HG03439 (cell line): ENCODE data around the gene GLCE.

Experiments used
- ATAC-seq: cut with Tn5 transposase; IDR thresholded peaks from one replicate; pipeline ENCODE4 v1.9.1; 2021; ENCODE audit warnings: mild to moderate bottlenecking, moderate library complexity; ENCODE audit not compliant: unreplicated experiment

GLCE gene

DNA sequence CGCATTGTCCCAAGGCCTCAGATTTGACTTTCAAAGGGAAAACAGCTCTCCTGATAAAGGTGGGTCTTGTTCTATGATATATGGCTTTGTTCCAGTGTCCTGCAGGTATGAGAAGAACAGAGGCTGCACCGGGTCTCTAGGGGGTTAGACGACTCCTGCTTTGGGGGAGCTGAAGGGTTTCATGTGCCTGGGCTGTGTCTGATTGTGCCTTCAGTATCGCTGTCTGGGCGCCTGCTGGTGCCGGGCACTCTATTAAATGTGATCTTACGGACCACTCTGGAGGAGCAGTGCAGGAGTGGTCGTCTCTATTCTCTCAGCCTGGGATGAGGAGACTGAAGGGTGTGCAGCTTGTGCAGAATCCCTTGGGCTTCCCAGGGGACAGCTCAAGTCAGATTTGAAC lies 154.3 kb downstream of the GLCE start:
- no peak for ATAC-seq

DNA sequence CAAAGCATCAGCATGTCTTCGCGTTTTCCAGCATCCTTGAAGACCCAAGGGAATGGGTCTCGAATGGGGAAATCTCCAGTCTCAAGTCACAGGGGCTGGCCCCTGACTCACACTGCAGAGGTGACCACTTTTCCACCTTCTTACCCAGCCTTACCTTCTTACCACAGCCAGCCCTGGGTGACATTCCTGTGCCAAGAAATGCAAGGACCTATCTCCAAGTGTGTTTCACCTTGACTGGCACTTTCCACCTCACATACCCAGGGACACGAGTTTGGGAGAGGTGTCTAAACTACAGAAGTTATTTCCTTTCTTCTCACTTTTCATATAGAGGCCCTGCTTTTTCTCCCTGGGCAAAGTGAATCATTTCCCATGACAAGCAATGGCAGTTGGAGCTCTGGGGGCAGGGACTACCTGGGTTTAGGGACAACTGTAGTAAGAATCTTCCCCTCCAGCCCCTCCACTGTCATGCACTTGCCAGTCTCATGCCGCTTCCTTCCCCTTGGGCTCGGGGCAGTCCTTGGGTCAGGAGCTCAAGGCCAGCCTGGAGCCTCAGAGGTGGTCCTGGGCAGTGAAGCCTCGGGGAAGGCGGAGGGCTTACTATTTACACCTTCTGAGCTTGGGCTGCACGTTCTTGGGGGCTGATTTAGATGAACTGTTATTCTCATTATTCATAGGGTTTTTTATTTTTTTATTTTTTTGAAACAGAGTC lies 155.1 kb downstream of the GLCE start:
- no peak for ATAC-seq

DNA sequence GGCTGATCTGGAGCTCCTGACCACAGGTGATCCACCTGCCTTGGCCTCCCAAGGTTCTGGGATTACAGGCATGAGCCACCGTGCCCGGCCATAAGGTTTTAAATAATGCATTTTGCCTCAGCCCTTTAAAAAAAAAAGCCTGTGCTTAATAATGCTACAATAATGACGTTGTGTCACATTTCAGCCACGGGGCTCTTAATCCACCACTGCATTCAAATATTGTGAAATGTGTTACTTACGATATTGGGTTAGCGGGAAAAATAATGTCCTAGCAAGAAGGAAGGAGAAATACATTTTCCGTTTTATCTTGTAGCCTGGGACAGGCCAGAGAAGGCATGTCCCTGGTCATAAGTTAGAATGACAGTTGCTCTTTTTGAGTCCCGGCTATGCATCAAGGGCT lies 155.9 kb downstream of the GLCE start:
- ATAC-seq = no peak

DNA sequence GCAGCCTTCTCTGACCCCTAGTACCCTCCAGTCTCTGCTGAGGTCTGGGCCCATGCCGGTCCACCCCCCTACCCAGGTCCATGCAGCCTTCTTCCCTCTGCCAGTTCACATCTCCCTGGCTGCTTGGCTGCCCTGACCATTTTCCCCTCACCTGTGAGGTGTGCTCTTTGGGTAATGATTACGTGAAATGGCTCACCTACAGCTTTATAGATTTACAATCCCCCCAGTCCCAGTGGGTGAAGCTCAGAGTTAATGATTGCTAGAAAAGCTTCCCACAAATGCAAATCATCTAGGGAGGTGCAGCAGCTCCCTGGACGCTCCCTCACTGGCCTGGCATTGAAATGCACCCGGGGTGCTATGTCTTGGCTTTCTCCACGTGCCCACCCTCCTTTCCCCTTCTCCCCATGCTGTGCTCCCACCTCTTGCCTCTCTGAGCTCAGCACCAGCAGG lies 157.0 kb downstream of the GLCE start:
- ATAC-seq = no peak

DNA sequence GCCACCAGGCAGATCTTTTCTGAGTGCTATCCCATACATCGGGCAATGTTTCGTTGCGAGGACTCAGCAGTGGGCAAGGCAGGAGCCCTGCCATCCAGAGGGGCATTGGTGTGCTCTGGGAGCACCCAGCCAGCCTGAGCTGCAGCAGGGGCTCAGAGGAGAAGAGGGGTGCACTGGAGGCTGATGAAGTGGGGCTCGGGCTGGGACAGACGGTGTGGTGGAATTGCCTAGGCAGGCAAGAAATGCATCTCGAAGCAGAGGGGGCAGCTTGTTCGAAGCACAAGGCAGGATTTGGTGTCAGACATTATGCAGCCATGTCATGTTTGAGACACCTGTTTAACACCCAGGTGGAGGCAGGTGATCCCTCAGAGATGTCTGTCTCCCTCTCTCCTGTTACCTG lies 157.6 kb downstream of the GLCE start:
- no peak for ATAC-seq

DNA sequence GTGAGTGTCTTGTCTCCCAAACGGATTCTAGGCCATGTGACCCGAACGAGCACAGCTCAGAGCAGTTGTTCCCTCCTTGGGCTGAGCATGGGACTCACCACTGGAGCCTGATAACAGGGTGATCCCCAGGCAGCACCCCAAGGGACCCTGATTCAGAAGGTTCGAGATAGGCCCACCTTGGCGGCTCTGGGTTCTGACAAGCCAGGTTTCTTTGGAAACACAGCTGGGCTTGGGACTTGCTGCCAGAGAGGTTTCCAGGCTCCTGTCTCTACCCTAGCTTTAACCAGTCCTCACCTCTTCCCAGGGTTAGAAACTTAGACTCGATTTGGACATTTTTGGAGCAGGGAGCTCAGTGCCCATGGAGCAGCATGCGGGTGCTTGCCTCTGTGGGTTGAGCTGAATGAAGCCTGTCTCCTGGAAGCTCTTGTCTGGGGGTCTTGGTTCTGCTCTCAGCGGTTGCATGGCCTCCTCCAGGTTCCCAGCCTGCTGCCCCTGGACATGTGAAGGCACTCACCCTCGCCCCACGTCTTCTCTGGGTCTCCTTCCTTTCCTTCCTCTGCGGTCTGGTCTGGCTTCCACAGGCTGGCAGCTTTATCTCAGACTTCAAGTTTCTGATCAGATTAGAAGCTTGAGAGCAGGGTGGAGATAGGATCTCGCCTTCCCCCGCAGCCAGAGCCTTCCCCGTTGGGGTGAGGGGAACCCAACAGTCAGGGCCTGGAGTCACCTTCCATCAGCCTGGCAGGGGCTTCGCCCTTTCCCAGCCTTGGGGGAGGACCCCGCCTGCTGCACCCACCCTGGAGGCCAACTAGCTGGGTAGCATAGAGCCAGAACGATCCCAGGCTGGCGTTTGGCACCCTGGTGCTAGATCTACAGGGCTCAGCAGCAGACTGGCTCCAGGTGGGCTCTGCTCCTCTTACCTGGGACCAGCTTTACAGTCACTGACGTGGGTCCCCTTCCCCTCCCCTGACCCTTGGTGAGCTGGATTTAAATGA lies 159.2 kb downstream of the GLCE start:
- ATAC-seq = no peak

DNA sequence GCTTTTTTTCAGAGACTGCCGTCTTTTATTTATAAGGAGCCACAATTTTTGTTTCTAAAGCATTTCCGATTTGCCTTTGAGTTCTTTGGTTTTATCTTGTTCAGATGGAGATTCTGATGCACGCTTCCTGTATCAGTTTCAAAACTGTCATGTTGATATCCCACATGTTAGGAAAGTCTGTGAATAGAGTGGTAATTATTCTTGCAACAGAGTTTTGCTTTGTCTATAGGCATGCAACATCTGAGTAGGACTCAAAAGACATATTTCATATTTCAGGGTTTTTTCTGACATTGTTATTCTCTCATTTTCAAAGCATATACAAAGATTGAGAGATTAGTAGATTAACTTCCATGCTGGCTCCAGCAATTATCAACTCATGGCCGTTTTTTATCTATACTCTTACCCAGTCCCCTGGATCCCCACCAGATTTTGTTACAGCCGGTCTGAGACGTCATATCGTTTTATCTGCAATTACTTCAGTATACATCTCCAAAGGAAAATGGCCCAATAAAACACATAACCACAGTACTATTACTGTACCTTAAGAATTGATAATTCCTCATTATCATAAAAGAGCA lies 160.6 kb downstream of the GLCE start:
- no peak for ATAC-seq
